Glutamatergic neuron (in vitro differentiated cells): ENCODE results near the gene PSEN1. TPM values are rescaled to one million over a fixed set of nuclear protein-coding genes. Genes with fewer than 3 reads are reported as not detected.

ENCODE experiments used
- DNase-seq: peaks from one replicate; pipeline ENCODE4 v3.0.0; 2022
- H3K27ac Mint-ChIP-seq: one replicate; pipeline ENCODE4 v1.8.0; 2020; ENCODE audit warnings: mild to moderate bottlenecking, mixed read lengths, inconsistent platforms; ENCODE audit not compliant: unreplicated experiment
- H3K27me3 Mint-ChIP-seq: one replicate; pipeline ENCODE4 v1.8.0; 2020; ENCODE audit warnings: mild to moderate bottlenecking, moderate library complexity, mixed read lengths, inconsistent platforms; ENCODE audit not compliant: unreplicated experiment
- H3K36me3 Mint-ChIP-seq: one replicate; pipeline ENCODE4 v1.8.0; 2020; ENCODE audit warnings: mild to moderate bottlenecking, mixed read lengths, inconsistent platforms; ENCODE audit not compliant: unreplicated experiment
- H3K4me1 Mint-ChIP-seq: one replicate; pipeline ENCODE4 v1.8.0; 2020; ENCODE audit warnings: mild to moderate bottlenecking, low read depth, mixed read lengths, inconsistent platforms; ENCODE audit not compliant: unreplicated experiment
- H3K4me3 Mint-ChIP-seq: one replicate; pipeline ENCODE4 v1.8.0; 2020; ENCODE audit warnings: mild to moderate bottlenecking, mixed read lengths, inconsistent platforms; ENCODE audit not compliant: unreplicated experiment
- H3K9me3 Mint-ChIP-seq: one replicate; pipeline ENCODE4 v1.8.0; 2020; ENCODE audit warnings: mild to moderate bottlenecking, moderate library complexity, mixed read lengths, inconsistent platforms; ENCODE audit not compliant: unreplicated experiment
- total RNA-seq: library from RNA; stranded (reverse); fragmentation: NEBNext Ultra II Directional; extraction: Animal tissue kit (Norgen Biotek cat#: 25700); gene quantifications from one replicate; pipeline ENCODE4 v1.2.1, GENCODE V29; 2021; ENCODE audit not compliant: unreplicated experiment
- TF ChIP-seq, protein P1 (sequence below): fragments of 200-600 bp; sonication (generic); IDR thresholded peaks from one replicate; pipeline ENCODE4 v1.5.0; 2021; ENCODE audit not compliant: partially characterized antibody, unreplicated experiment

Gene PSEN1
- total RNA-seq, 1 donor from 2014 or later = 79.7 TPM

- no peaks in the 10 kb centered on the region for H3K36me3 Mint-ChIP-seq
- peaks cover 7% of the 10 kb centered on the region for H3K9me3 Mint-ChIP-seq
- DNase-seq = no peak
- peaks cover 7% of the 10 kb centered on the region for H3K4me1 Mint-ChIP-seq
- H3K27me3 Mint-ChIP-seq = peaks cover 9% of the 10 kb centered on the region
- H3K27ac Mint-ChIP-seq = no peak overlapping the region
- H3K4me3 Mint-ChIP-seq = no peak overlapping the region
- TF ChIP-seq, protein P1, sequence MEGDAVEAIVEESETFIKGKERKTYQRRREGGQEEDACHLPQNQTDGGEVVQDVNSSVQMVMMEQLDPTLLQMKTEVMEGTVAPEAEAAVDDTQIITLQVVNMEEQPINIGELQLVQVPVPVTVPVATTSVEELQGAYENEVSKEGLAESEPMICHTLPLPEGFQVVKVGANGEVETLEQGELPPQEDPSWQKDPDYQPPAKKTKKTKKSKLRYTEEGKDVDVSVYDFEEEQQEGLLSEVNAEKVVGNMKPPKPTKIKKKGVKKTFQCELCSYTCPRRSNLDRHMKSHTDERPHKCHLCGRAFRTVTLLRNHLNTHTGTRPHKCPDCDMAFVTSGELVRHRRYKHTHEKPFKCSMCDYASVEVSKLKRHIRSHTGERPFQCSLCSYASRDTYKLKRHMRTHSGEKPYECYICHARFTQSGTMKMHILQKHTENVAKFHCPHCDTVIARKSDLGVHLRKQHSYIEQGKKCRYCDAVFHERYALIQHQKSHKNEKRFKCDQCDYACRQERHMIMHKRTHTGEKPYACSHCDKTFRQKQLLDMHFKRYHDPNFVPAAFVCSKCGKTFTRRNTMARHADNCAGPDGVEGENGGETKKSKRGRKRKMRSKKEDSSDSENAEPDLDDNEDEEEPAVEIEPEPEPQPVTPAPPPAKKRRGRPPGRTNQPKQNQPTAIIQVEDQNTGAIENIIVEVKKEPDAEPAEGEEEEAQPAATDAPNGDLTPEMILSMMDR = no peak
Observed at GRCh38 chr14:73243341-73243740, 107.0 kb downstream of the PSEN1 start.

- TF ChIP-seq, protein P1 = no peak
- Mint-ChIP-seq H3K4me1 (peaks cover 7% of the 10 kb centered on the region), H3K36me3 (no peaks in the 10 kb centered on the region), H3K4me3 (no peak overlapping the region), H3K27me3 (peaks cover 6% of the 10 kb centered on the region), H3K27ac (no peak overlapping the region), H3K9me3 (peaks cover 7% of the 10 kb centered on the region)
- no peak for DNase-seq
Observed at GRCh38 chr14:73243748-73244147, 107.4 kb downstream of the PSEN1 start.

DNA sequence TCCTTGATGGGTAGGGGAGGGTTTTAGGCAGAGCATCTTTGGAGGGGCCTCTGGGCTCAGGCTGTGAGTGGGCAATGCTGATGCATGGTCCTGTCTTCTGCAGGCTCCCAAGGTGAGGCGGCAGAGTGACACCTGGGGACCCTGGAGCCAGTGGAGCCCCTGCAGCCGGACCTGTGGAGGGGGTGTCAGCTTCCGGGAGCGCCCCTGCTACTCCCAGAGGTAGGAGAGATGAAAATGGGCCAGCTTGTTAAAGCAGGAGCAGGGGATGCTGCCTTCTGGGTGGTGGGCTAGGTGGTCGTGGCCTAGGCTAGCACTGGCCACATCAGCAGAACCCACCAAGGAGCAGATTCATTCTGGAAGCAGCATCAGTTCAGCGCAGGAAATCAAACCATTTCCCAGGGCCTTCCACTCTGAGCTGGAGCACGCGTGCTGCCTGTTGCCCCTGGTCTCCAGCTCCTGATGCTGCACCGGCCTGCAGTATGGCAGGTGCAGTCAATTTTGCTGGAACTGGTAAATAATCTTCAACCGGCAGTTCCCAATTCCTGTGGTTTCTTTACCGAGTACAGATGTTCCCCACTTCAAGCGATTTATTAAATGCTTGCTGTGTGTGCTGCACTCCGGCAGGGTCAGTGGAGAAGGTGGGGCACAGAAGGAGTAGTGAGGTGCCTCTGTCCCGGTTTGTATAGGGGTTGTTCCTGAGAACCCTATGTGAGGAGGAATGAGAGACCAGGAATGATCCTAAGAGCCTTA lies 108.4 kb downstream of the PSEN1 start:
- Mint-ChIP-seq H3K9me3 (peaks cover 7% of the 10 kb centered on the region), H3K36me3 (no peaks in the 10 kb centered on the region), H3K27ac (no peak overlapping the region), H3K4me3 (no peak overlapping the region), H3K27me3 (peaks cover 3% of the 10 kb centered on the region), H3K4me1 (peaks cover 7% of the 10 kb centered on the region)
- DNase-seq = no peak
- TF ChIP-seq, protein P1 = no peak

DNA sequence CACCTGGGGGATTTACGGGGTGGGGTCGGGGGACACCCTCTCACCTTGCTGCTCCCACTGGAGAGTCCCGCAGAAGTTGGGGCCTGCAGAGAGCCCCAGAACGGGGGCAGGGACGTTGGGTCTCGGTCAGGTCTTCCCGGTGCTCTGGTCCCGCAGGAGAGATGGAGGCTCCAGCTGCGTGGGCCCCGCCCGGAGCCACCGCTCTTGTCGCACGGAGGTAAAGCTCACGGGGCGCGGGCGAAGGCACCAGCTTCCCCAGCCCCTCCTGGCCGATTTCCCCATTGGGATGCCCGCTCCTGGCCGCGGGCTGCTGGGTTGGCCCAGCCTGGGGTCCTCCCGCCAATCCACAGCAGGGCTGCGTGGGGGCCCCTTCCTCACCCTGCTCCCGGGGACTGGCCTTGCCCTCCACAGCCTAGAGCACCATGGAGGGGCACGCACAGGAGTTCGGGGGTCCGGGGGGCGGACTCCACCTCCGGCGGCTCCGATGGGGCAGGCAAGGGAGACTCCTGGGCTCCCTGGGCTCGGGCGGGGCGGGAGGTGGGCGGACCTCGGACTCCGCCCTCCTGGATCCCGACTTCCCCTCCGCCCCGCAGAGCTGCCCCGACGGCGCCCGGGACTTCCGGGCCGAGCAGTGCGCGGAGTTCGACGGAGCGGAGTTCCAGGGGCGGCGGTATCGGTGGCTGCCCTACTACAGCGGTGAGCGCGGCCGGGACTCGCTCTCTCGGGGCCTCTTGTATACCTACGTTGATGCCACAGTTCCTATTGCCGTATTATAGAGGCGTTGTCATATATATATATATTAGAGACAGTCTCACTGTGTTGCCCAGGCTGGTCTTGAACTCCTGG lies 109.4 kb downstream of the PSEN1 start:
- no peak overlapping the region for H3K4me3 Mint-ChIP-seq
- peaks cover 3% of the 10 kb centered on the region for H3K27me3 Mint-ChIP-seq
- H3K9me3 Mint-ChIP-seq = peaks cover 7% of the 10 kb centered on the region
- no peak for DNase-seq
- H3K27ac Mint-ChIP-seq = no peak overlapping the region
- TF ChIP-seq, protein P1 = no peak
- H3K36me3 Mint-ChIP-seq = no peaks in the 10 kb centered on the region
- H3K4me1 Mint-ChIP-seq = peaks cover 10% of the 10 kb centered on the region
